Measurements from ENCODE around the gene PPP1R16B.
A peak's percentile ranks its signal among the peaks of the same experiment; 100 is the strongest.

Gene PPP1R16B

DNA sequence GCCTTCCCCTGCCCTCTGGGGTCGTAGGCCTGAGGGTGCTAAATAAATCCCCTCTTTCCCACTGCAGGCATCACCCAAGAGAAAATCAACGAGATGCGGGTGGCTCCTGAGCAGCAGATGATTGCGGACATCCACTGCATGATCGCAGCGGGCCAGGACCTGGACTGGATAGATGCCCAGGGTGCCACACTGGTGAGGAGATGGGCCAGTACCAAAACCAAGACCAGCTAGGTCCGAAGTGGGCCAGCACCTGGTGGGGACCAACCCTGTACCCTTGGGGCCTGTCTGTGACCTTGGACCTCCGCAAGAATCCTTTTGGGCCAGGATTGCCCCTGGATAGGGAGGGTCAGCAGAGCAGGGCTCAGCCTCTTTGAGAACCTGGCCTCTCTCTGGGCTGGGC is 97.1 kb downstream of the PPP1R16B start:
- DNase-seq = no peak

DNA sequence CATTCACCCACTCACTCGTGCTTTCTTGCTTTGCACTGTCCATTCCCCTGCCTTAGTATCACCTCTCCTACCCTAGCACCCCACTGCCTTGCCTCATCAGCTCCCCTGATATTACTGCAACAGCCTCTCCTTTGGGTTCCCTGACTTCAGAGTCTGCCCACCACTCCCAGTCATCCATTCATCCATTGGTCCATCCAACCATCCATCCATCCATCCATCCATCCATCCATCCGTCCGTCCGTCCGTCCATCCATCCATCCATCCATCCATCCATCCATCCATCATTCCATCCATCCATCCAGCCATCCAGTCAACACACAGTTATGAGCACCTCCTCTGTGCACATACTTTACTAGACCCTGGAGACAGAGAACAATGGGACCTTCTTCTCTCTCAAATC is 97.8 kb downstream of the PPP1R16B start:
- DNase-seq = no peak

DNA sequence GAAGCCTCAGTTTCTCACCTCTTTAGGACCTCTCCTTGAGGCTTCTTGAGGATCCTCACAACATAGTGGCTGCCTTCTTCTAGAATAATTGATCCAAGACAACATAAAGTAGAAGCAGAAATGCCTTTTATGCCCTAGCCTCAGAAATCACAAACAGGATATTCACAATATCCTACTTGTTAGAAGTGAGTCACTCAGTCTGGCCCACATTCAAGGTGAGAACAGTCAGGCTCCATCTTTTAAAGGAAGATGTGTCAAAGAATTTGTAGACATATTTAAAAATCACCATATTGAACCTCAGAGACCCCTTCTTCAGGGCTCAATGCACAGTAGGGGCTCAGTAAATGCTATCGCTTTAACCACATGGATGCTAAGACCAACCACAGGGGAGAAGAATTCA is 99.9 kb downstream of the PPP1R16B start:
- DNase-seq = no peak

DNA sequence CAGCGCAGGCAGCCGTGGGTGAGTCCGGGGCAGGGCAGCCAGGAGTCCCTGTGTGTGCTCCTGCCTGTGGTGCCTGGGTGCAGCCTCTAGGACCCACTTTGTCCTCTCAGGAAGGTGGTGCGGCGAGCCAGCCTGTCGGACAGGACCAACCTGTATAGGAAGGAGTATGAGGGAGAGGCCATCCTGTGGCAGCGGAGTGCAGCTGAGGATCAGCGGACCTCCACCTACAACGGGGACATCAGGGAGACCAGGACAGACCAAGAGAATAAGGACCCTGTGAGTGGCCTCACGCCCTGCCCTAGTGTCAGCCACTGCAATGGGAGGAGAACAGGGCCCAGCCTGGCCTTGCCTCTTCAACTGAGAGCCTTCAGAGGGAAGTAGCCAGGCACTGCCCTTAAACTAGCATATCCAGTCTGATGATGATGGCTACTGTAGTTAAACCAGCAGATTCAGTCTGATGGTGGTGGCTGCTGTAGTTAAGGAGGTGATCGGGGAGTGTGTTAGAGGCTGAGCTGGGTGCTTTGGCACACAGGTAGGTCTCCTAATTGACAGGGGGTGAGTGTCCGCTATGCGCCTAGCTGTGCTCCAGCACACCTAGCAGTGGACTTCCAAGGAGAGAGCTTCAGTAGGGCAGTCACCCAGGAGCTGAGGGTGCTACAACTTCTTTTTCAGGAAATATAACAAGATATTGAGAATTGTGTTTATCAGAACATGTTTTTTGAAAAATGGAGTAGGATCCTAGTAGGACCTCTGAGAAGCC is 102.6 kb downstream of the PPP1R16B start:
- no peak for DNase-seq

DNA sequence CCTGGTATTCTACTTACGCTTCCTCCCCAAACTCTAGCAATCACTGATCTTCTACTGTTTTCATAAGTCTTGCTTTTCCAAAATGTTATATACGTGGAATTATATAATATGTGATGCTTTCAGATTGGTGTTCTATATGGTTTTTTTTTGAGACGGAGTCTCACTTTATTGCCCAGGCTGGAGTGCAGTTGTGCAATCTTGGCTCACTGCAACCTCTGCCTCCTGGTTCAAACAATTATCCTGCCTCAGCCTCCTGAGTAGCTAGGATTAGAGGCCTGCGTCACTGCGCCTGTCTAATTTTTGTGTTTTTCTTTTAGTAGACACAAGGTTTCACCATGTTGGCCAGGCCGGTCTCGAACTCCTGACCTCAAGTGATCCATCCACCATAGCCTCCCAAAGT is 109.9 kb downstream of the PPP1R16B start:
- no peak for DNase-seq

DNA sequence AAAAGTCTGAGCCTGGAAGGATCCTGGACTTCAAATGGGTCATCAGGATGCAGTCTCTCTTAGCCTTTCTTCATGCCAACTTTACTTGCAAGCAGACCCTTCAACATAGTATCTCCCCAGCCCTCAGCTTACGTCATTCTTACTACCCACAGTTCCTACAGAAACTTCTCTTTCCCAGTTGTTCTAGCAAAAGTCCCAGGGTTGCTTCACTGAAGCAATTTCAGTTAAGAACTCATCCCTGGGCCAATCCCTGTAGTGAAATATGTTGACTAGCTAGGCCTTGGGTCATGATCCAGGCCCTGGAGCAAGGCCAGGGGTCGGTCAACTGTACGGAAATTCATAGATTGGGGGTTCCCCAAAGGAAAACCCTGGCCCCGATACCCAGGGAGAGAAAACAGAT is 112.2 kb downstream of the PPP1R16B start:
- DNase-seq = no peak

DNA sequence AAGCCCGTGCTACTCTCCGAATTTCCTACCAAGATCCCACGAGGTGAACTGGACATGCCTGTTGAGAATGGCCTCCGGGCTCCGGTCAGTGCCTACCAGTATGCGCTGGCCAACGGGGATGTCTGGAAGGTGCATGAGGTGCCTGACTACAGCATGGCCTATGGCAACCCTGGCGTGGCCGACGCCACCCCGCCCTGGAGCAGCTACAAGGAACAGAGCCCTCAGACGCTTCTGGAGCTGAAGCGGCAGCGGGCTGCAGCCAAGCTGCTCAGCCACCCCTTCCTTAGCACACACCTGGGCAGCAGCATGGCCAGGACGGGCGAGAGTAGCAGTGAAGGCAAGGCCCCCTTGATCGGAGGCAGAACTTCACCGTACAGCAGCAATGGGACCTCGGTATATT is 112.7 kb downstream of the PPP1R16B start:
- no peak for DNase-seq

DNA sequence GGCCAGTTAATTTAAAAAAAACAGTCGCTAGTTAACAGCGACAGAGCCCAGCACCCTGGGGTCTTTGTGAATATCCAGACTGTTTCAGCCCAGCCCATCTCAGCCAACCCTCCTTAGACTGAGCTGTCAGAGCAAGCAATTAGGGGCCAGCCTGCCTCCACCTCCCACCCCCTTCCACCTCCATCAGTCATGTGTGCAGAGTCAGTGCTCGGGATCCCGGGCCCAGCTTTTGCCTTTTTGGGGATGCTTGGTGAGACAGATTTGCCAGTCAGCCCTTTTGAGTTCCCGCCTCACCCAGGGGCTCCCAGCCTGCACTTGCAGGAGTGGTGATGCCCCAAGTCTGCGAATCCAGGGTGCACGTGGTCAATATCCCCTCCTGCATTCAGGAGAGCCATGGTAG is 114.2 kb downstream of the PPP1R16B start:
- no peak for DNase-seq

DNA sequence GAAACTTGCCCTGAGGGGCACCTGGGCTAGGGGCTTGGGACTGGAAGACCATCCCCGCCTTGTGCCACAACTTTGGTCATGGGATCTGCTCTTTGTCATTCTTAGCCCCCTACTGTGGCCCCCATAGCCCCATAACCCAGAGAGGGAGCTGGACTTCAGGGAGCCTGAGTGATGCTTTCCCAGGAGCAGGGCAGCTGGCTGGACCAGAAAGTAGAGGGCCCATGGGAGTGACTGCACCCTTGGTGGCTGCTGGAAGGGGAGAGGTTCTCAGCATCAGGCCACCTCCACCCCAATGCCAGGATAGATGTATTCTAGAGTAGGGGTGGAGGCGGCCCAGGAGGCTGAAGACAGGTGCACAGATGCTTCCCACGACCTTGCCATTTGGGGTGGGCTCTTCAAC is 114.9 kb downstream of the PPP1R16B start:
- DNase-seq = no peak

DNA sequence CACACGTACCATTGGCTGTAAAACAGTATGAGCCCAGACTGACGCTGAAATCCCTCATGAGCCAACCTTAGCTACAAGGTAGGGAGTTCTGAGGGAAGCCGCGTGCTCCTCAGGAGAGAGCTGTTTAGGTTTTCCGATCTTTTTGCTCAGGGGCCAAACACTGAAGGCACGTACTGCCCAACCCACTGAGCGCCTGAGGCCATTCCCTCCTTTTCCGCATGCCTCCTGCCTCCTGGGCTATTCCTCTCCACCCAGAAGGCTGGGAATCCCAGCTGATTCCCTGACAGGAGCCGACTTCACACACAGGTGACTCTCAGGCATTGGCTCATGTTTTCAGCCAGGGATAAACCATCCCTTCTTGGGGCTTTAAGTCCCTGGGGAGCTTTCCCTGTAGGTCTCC is 115.4 kb downstream of the PPP1R16B start:
- no peak for DNase-seq

DNA sequence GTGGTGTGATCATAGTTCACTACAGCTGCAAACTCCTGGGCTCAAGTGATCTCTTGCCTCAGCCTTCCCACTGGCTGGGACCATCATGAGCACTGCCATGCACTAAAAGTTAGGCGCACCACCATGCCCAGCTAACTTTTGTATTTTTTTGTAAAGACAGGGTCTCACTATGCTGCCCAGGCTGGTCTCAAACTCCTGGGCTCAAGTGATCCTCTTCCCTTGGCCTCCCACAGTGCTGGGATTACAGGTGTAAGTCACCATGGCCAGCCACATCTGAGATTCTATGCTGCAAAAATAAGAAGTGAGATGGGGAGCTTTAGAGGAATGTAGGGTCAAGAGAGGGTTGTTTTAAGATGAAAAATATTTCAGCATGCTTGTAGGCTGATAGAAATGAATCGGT is 119.2 kb downstream of the PPP1R16B start:
- DNase-seq = no peak

DNA sequence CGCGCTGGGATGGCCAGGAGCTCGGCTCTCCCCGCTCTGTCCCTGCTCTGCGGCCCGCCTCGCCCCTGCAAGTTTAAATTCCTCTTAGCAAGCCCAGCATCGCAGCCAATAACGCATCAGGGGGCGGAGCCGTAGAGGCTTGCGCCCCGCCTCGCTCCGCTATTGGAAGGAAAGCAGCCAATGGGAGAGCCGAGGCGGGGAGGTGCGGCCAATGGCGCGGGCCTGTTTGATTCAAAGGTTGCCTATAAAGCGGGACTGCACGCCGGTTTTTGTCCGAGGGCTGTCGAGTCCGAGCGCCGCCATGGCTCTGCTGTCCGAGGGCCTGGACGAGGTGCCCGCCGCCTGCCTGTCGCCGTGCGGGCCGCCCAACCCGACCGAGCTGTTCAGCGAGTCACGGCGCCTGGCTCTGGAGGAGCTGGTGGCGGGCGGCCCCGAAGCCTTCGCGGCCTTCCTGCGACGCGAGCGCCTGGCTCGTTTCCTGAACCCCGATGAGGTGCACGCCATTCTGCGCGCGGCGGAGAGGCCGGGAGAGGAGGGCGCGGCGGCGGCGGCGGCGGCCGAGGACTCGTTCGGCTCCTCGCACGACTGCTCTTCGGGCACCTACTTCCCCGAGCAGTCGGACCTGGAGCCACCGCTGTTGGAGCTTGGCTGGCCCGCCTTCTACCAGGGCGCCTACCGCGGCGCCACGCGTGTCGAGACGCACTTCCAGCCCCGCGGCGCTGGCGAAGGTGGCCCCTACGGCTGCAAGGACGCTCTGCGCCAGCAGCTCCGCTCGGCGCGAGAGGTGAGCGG is 120.8 kb downstream of the PPP1R16B start, which contains the start of gene FAM83D:
Gene FAM83D, plus strand, starts transcription at position 276 of the 792 bp plus-strand sequence. Its CDS starts 26 bp downstream, at position 302.
- DNase-seq = peak; percentile 87

DNA sequence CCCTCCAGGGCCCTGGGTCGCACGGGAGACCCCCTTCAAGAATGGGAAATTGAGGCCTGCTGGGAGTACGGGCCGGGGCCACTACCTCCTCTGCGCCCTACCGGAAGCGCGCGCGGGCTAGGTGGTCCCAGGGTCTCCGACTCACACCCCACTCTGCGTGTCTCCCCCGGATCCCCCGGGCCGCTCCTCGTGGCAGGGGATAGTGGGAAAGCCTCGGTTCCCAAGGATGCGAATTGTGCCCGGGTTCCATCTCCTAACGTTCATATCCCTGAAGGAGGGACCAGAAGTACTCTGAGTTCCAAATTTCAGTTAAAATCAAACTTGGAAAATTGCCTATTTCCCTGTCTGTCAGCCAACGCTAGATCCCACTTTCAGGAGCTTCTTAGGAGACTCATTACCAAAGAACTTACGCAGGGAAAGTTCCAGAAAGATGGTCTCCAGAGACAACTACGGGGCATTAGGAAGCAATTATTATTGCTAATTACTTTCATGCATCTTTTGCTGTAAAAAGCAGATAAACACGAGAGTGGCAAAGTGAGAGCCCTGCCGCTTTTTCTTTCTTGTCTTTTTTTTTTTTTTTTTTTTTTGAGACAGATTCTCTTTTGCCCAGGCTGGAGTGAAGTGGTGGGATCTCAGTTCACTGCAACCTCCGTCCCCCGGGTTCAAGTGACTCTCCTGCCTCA is 121.6 kb downstream of the PPP1R16B start:
- DNase-seq = no peak

DNA sequence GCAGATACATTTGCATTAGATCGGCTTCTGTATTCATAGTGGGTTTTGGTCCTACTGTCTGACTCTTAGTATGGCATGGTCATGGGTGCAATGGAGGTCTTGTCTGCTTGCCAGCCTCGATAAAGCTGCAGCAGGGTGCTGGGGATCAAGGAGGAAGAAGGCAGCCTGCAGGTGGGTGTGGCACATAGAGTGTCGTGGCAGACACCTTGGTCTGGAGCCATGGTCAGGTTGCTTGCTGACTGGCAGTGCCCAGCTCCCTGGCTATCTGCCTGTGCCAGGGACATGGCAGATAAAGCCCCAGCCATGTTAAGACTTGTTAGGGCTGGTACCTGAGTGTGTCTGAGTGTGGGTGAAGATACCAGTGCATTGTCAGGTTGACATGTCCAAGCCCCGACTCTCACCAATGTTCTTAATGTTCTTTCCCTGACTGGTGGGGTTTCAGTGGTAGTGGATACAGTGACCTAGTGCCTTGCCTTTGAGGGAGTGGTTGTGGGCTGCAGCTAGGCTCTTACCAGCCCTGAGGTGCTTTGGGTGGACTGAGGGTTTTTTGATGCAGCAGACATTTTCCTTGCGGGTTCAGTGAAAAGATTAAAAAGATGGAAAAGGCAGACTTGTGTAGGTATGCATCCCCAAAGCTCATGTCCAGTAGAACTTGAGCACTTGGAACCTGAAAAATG is 122.5 kb downstream of the PPP1R16B start:
- no peak for DNase-seq

DNA sequence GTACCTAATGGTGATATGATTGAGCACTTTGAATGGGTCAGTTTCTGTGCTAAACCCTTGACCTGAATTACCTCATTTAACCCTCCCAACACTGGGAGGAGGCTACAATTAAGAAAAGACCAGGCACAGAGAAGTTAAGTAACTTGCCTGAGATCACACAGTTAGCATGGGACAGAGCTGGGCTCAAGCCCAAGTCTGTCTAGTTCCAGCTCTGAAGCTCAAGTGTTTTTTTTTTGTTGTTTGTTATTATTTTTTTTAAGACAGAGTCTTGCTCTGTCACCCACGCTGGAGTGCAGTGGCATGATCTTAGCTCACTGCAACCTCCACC is 124.7 kb downstream of the PPP1R16B start:
- DNase-seq = no peak

DNA sequence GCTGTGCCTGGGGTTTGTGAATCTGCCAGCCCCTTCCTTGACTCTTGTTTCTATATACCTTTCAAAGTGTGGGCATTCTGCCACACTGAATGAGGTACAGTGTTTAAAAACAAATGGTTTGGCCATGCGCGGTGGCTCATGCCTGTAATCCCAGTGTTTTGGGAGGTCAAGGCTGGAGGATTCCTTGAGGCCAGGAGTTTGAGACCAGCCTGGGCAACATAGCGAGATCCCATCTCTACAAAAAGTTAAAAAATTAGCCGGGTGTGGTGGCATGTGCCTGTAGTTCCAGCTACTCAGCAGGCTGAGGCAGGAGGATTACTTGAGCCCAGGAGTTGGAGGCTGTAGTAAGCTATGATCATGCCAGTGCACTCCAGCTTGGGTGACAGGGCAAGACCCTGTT is 126.5 kb downstream of the PPP1R16B start:
- DNase-seq = no peak

DNA sequence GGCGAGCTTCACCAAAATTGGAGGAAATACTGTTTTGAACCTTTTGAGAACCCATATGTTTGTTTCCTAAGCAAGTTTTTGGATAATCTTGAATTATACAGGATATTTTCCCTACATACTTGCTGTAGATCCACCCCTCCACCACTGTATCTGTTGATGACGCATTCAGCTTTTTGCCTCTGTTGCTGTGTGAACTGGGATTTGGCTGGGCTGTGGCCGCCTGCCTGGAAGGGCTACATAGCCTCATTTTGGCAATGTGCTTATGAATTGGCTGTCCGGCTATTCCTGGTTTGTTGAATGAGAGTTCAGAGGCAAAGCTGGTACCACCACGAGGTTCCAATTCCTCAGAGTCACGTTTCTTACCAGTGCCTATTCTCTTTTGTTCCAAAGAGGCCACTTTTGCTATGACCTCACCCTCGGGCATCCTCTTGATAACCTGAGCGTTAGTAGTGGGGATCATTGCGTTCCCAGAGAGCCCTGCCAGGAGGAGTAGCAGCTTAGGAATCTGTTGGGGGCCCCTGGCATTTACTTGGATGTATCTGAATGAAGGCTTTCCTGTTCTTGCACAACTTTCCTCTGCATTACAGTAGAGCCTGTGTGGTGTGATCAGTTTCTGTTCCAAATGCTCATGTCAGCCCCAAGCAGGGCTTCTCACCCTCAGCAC is 127.1 kb downstream of the PPP1R16B start:
- no peak for DNase-seq

DNA sequence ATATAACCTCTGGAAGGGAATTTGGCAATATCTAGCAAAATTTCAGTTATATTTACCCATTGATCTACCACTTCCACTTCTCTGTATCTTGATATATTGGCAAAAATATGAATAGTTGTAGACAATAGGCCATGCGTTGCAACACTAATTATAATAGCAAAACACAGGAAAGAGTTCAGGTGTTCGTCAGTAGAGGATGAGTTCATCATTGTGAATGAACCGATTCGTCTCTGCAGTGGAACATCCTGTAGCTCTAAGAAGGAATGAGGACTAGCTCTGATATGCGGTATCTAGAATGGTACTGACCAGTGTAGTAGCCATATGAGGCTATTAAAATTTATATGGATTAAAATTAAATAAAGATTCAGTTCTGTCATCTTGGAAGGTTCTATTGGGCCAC is 129.0 kb downstream of the PPP1R16B start:
- DNase-seq = no peak

DNA sequence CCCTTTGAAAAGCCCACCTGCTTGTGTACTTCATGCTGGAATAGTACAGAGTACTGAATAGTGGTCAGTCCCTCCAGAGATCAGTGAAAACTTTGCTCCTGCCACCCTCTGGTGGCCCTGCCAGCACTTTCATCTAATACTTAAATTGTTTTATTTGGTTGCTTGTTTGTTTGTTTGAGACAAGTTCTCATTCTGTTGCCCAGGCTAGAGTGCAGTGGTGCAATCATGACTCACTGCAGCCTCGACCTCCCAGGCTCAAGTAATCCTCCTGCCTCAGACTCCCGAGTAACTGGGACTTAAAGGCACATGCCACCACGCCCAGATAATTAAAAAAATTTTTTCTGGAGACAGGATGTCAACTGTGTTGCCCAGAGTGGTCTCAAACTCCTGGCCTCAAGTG is 129.8 kb downstream of the PPP1R16B start:
- DNase-seq = no peak

DNA sequence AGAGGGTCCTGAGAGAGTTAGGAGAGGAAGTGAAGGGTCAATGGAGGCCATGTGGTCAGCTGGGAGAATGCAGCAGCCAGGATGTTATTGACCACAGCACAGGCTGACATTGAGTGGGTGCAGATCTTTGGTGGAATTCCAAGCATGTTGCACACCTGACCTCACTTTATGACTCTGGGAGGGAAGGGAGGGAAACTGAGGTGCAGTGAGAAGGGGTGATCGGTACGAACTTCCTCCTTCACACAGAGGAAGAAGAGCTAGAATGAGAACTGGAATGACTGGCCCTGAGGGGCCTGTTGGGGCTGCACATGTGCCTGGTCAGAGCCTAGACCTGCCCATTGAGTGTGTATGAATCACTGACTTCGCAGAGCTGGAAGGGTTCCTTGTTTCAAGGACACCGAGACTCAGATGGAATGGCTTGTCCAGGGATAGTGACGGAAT is 130.5 kb downstream of the PPP1R16B start:
- no peak for DNase-seq

DNA sequence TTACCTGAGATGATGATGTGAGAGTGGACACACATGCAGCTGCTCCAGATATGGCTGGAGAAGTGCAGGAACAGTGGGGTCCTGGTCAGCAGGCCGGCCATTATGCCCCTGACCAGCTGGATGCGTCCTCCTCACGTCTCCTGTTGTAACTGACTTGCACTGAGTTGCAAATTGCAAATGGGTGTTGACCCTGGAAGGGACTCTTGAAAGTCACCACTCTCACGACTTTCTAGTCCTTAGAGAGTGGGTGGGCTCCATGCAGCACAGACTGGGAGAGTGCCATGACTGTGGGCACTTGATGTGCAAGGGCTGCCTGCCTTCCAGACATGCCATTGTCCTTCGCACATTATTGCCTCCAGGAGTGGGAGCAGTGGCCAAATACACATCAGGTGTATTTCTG is 131.5 kb downstream of the PPP1R16B start:
- DNase-seq = no peak

DNA sequence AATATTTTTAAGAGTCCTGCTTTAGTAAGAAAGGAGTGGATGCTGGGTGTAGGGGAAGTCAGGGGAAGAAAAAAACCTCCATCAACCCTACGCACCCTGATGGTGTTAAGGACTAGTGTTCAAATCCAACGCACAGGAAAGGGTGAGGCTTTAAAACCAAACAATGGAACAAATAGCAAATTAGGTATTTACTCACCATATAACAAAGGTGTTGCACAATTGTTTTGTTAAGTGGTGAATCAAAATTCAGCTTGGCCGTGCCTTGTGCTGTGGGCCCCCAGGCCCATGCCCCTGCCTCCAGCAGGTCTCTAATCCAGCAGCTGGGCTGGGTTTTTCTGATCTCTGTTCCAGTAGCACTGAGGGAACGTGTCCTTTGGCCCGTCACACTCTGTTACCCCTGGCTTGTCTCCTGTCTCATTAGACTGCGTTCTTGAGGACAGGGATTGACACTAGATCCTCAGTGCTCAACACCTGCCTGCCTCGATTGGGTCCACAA is 132.5 kb downstream of the PPP1R16B start:
- DNase-seq = no peak

Measured in effector CD4-positive, alpha-beta T cell (primary cell).